T-helper 2 cell treated with Interferon-gamma antibody and Interleukin-4, amounts not matched to agents 5 μg/mL and 100 μg/mL, for 36 hours (primary cell): ENCODE results near the gene SQSTM1.

Experiments
- DNase-seq: peaks from one replicate; pipeline ENCODE4 v3.0.0; 2021; ENCODE audit warnings: low spot score
- H3K27ac Mint-ChIP-seq: one replicate; pipeline ENCODE4 v1.8.0; 2021; ENCODE audit warnings: mild to moderate bottlenecking, mixed read lengths
- H3K27me3 Mint-ChIP-seq: one replicate; pipeline ENCODE4 v1.8.0; 2021; ENCODE audit warnings: low read depth, mixed read lengths
- H3K36me3 Mint-ChIP-seq: one replicate; pipeline ENCODE4 v1.8.0; 2021; ENCODE audit warnings: low read depth, mixed read lengths
- H3K4me1 Mint-ChIP-seq: one replicate; pipeline ENCODE4 v1.8.0; 2021; ENCODE audit warnings: low read depth, mixed read lengths
- H3K4me3 Mint-ChIP-seq: one replicate; pipeline ENCODE4 v1.8.0; 2022; ENCODE audit warnings: mild to moderate bottlenecking, moderate library complexity, mixed read lengths
- H3K9me3 Mint-ChIP-seq: one replicate; pipeline ENCODE4 v1.8.0; 2021; ENCODE audit warnings: mixed read lengths

The SQSTM1 gene

DNA sequence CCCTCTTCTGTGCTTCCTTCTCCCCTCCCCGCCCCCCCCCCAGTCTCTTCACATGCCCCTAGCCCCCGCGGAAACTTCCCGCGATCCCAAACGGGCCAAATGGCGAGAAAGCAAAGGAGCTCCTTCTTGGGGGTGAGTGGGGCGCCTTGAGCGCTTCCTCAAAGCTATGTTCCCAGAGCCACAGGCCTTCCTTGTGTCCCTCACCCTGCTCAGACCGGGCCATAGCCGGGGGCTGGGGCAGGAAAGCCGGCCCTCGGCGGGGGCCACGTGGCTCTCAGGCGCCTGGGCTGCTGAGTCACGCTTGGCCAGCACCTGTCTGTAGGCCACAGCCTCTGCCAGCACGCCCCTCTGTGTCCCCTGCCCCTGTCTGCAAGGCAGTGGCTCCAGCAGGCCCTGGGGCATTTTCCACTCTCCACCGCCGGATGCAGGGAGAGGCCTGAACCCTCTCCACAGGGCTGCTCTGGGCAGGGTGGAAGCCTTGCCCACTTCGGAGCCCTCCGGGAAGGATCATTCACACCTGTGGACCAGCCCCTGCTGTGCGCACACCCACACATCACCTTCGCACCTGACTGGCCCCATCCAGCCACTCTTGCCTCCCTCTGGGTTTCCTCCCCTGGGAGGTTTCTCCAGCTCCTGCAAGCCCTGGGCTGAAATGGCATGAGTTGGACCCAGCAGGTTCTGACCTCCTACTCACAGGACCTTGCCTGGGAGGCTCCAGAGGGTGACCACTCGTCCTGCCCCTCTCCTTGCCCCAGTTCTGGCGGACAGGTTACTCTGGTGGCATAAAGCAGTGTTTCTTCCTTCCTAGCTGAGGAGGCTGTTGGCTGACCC, 1.2 kb upstream of the SQSTM1 start:
- Mint-ChIP-seq H3K27ac (peak overlapping the region; percentile 90), H3K9me3 (no peaks in the 10 kb centered on the region), H3K4me1 (peaks cover 29% of the 10 kb centered on the region), H3K4me3 (peak overlapping the region; percentile 67), H3K36me3 (peaks cover 24% of the 10 kb centered on the region), H3K27me3 (no peaks in the 10 kb centered on the region)
- DNase-seq = peak; percentile 53

DNA sequence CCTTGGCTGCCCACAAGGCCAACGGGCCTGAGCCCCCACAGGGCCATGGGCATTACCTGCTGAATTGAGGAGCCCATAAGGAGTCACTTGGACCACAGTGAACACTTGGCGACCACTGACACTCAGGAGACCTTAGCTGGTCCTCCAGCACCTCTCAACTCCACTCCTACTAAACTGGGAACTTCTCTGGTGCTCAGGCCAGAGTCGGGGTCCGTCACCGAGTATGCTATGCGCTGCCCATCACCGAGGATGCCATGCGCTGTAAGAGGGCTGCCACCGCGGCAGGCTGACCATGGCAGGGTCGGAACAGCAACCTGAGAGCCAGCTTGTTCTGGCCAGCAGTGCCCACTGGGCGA, 600 bp upstream of the SQSTM1 start:
- Mint-ChIP-seq H3K27me3 (no peaks in the 10 kb centered on the region), H3K4me3 (peak overlapping the region; percentile 67), H3K36me3 (peaks cover 30% of the 10 kb centered on the region), H3K4me1 (peaks cover 29% of the 10 kb centered on the region), H3K27ac (peak overlapping the region; percentile 90), H3K9me3 (no peaks in the 10 kb centered on the region)
- no peak for DNase-seq

DNA sequence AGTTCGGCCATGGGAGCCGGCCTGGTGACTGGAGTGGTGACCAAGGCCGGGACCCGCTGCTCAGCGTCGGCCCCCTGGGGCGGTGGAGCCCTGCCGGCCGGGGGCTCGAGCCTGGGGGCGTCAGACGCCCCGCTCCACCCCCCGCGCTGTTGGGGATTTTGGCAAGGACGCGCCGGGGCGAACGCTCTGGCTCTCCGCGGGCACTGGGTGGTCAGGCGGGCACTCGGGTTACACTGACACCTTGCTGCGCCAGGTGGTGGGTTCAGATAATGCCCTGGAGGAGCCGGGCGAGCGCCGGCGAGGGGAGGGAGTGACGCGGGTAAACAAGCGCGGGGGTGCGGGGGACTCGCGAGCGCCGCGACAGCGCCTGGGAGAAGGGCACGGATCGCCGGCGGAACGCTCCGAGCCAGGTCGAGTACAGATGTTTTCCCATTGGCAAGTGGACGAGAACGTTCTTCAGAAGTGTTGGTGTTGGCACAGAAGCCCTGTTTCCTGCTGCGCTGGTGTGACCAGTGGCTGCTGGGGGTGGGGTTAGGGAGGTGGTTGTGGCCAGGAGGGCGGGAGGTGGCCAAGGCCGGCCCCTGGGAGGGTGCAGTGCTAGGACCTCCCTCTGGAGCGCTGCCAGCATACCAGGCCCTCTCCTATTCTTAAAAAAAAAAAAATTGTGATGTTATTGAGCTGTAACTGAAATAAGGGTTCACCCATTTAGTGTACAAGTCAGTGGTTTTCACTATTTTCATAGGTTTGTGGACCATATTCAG, 773 bp downstream of the SQSTM1 start:
- Mint-ChIP-seq H3K9me3 (no peaks in the 10 kb centered on the region), H3K4me1 (peaks cover 27% of the 10 kb centered on the region), H3K27ac (peak overlapping the region; percentile 96), H3K27me3 (no peaks in the 10 kb centered on the region), H3K4me3 (peak overlapping the region; percentile 94), H3K36me3 (peaks cover 36% of the 10 kb centered on the region)
- DNase-seq = peak; percentile 82

DNA sequence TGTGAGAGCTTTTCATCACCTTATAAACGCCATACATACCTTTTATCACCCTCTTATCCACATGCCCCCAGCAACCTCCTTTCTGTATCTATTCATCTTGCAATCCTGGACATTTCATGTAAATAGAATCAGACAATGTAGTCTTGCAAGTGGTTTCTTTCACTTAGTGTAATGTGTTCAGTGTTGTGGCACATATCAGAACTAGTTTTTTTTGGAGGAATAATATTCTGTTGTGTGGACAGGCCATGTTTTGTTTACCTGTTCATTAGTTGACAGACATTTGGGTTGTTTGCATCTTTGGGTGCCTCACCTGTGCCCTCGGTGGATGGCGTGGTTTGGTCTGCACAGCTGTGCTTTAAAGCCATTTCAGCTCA, 1.3 kb downstream of the SQSTM1 start:
- Mint-ChIP-seq H3K27me3 (no peaks in the 10 kb centered on the region), H3K4me1 (peaks cover 29% of the 10 kb centered on the region), H3K27ac (peak overlapping the region; percentile 96), H3K36me3 (peaks cover 41% of the 10 kb centered on the region), H3K4me3 (peak overlapping the region; percentile 94), H3K9me3 (no peaks in the 10 kb centered on the region)
- no peak for DNase-seq

DNA sequence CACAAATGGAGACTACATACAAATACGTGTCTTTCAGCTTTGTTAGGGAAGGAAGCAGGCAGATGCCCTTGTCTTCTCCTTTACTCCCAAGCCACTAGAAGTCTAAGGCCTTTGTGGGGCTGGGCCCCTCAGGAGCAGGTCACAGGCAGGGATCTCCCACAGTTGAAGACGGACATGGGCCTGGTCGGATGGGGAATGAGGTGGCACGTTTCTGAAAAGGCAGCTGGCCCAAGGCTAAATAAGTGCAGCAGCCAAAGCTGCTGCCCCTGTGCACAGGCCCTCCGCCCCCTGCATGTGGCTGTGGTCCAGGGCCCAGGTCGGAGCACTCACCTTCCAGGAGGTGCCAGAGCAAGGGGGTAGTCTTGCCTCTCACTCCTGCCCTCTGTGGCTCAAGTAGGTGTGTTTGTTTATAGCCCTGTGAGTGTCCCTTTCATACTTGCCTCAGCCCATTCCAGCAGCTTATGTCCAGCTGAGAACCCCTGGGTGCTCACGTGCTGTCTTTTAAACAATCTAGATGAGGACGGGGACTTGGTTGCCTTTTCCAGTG, 1.8 kb downstream of the SQSTM1 start:
- peaks cover 29% of the 10 kb centered on the region for H3K4me1 Mint-ChIP-seq
- H3K27ac Mint-ChIP-seq = peak overlapping the region; percentile 3
- H3K9me3 Mint-ChIP-seq = no peaks in the 10 kb centered on the region
- H3K27me3 Mint-ChIP-seq = no peaks in the 10 kb centered on the region
- H3K4me3 Mint-ChIP-seq = peak overlapping the region; percentile 94
- DNase-seq = no peak
- H3K36me3 Mint-ChIP-seq = peaks cover 43% of the 10 kb centered on the region

DNA sequence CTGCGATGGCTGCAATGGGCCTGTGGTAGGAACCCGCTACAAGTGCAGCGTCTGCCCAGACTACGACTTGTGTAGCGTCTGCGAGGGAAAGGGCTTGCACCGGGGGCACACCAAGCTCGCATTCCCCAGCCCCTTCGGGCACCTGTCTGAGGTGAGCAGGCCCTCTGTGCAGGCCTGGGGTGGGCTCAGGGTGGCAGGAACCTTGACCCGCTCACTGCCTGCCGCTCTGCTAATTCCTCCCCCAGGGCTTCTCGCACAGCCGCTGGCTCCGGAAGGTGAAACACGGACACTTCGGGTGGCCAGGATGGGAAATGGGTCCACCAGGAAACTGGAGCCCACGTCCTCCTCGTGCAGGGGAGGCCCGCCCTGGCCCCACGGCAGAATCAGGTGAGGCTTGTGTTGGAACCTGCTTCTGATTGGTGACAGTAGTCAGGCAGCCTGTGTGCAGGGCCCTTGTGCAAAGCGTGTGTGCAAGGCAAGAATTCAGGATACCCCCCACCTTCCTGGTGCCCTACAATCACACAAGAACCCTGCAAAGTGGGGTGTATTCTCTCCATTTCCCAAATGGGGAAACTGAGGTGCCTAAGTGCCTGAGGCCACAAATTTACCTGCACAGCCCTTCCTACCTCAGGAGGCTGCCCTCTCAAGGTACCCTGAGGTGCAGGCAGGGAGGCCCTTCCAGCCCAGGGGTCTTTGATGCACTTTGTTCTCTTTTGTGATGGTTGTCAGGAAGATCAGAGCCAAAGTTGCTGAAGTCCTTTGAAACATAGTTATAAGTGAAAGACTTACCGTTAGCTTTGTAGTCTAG, 3.4 kb downstream of the SQSTM1 start:
- no peaks in the 10 kb centered on the region for H3K9me3 Mint-ChIP-seq
- no peak for DNase-seq
- H3K4me3 Mint-ChIP-seq = no peak overlapping the region
- H3K27me3 Mint-ChIP-seq = no peaks in the 10 kb centered on the region
- H3K36me3 Mint-ChIP-seq = peaks cover 56% of the 10 kb centered on the region
- peaks cover 27% of the 10 kb centered on the region for H3K4me1 Mint-ChIP-seq
- H3K27ac Mint-ChIP-seq = no peak overlapping the region

DNA sequence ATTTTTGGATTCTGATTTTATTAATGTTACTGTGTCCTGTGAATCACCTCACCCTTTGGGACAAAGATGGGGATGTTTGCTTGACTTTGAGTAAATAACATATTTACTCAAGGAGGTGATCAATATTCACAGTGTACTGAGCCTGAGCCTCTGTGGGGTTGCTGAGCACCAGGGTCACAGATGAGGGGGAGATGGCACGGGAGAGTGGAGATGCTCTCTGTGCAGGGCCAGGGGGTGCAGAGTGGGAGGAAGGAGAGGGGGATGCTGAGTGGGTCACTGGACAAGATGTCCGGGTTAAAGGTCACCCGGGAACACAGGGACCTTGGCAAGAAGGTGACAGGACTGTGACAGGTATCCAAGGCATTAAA, 4.0 kb downstream of the SQSTM1 start:
- no peak overlapping the region for H3K4me3 Mint-ChIP-seq
- H3K36me3 Mint-ChIP-seq = peaks cover 61% of the 10 kb centered on the region

DNA sequence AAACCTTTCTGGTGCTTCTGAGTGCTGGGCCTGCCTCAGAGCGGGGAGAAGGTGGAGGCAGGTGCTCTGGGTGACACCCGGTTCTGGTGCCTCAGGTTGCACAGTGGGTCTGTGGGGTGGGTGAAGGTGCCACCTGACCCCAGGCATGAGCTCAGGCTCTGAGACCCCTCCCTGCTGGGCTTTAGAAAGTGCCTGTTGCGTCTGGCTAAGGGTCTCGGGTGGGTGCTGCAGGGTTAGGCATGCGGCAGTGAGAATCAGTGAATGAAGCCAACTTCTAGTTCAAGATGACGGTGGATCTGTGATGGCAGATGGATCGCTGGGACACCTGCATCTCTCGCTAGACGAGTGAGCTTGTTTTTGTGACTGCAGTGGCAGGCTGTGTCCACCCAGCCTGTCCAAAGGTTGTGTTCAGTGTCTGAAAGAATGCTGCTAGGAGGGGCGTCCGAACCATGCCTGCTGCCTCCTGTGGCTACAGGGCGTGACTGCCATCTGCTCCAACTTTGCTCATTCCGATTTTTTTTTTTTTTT, 5.0 kb downstream of the SQSTM1 start:
- peaks cover 66% of the 10 kb centered on the region for H3K36me3 Mint-ChIP-seq
- H3K27ac Mint-ChIP-seq = no peak overlapping the region
- H3K4me3 Mint-ChIP-seq = no peak overlapping the region
- peaks cover 20% of the 10 kb centered on the region for H3K4me1 Mint-ChIP-seq
- no peaks in the 10 kb centered on the region for H3K9me3 Mint-ChIP-seq
- DNase-seq = no peak
- H3K27me3 Mint-ChIP-seq = no peaks in the 10 kb centered on the region

More for the DNA sequence above, 4.0 kb downstream of the SQSTM1 start:
- DNase-seq = no peak
- no peaks in the 10 kb centered on the region for H3K27me3 Mint-ChIP-seq
- H3K4me1 Mint-ChIP-seq = peaks cover 25% of the 10 kb centered on the region
- H3K9me3 Mint-ChIP-seq = no peaks in the 10 kb centered on the region
- H3K27ac Mint-ChIP-seq = no peak overlapping the region

DNA sequence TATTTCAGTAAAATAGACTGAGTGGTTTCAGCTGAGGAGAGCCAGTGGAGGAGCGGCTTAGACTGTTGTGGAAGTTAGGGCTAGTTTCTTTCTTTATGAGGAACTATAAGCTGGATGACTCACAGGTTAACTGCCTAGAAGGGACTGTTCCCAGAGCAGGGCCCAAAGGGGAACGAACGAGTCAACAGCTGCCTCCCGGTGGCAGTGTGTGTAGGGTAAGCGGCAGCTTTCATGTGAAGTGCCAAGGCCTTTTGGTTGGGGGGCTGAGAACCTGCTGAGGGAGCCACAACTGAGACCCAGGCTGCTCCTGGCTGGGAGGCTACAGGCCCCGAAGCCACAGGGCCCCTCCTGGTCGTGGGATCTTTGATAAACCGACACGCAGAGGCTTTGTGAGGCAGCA, 7.0 kb downstream of the SQSTM1 start:
- H3K4me3 Mint-ChIP-seq = no peak overlapping the region
- peaks cover 9% of the 10 kb centered on the region for H3K4me1 Mint-ChIP-seq
- H3K27me3 Mint-ChIP-seq = no peaks in the 10 kb centered on the region
- H3K9me3 Mint-ChIP-seq = no peaks in the 10 kb centered on the region
- DNase-seq = peak; percentile 56
- H3K36me3 Mint-ChIP-seq = peaks cover 67% of the 10 kb centered on the region
- no peak overlapping the region for H3K27ac Mint-ChIP-seq

DNA sequence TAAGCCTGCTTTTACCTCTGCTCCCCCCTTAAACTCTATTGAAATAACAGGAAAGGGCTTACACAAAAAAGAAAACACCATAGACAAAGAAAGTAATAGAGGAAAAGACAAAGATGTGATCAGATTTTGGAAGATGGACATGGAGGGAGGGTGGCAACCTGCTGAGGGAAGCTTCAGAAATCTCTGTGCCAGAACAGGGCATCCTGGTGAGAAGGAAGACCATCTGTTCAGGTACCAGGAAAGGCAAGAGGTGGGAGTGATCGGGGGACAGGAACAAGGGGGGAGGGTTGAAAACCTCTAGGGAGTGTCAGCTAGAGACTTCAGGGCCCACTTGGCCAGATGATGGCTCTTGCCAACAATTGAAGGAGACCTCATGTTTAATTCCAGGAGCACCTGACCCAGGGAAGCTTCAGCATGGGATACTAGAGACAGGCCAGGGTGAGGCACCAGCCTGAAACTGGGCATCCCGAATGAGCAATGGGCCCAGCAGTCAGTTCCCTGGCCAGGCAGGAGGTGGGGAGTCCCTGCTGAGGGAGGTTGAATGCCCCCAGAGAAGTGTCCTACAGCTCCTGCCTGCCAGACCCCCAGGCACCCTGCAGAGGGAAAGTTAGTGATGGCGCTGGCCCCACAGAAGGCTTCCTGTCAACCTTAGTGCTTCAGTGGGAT, 8.2 kb downstream of the SQSTM1 start:
- Mint-ChIP-seq H3K4me1 (peaks cover 6% of the 10 kb centered on the region), H3K4me3 (no peak overlapping the region), H3K27me3 (no peaks in the 10 kb centered on the region), H3K36me3 (peaks cover 71% of the 10 kb centered on the region), H3K27ac (peak overlapping the region; percentile 83), H3K9me3 (no peaks in the 10 kb centered on the region)
- DNase-seq = no peak

DNA sequence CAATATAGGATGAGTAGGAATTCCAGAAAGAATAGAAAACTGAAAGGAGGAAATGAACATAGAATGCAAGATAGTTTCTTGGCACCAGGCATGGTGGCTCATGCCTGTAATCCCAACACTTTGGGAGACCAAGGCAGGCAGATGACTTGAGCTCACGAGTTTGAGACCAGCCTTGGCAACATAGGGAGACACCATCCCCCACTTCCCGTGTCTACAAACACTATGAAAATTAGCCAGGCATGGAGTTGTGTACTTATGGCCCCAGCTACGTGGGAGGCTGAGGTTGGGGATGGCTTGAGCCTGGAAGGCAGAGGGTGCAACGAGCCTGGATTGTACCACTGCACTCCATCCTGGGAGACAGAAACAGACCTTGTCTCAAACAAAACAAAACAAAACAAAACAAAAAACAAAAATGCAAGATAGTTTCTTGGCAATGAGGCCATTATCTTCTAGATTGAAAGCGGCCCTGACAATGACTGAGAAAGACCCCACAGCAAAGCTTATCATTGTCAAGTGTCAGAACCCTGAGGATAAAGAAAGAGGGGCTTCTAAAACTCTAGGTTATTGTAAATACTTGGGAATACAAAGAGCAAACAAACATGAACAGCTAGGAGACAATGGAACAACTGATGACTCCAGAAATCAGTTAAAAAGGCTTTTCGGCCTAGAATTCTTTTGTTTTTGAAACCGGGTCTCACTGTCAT, 9.2 kb downstream of the SQSTM1 start:
- Mint-ChIP-seq H3K36me3 (peaks cover 66% of the 10 kb centered on the region), H3K27ac (no peak overlapping the region), H3K27me3 (no peaks in the 10 kb centered on the region), H3K4me3 (no peak overlapping the region), H3K9me3 (no peaks in the 10 kb centered on the region), H3K4me1 (peaks cover 5% of the 10 kb centered on the region)
- DNase-seq = no peak

DNA sequence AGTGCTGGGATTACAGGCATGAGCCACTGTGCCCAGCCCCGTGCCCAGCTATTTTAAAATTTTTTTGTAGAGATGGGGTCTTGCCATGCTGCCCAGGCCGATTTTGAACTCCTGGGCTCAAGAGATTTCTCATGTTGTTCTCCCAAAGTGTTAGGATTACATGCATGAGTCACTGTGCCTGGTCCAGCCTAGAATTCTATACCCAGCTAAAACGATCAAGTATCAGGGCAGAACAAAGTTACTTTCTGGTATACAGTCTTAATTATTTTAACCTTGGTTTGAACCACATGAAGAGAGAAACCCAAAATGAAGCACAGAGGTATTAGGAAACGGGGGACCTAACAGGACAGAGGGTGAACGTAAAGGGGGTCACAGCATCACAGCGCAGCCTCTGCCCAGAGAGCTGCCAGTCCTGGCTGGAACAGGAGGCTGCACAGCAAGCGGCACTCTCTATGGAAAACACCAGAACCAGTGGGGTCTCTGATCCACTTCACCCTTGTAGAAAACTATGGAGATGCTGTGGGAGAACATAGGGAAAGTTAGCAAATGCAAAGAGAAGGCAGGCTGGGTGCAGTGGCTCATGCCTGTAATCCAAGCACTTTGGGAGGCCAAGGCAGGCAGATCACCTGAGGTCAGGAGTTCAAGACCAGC, 10.2 kb downstream of the SQSTM1 start:
- no peaks in the 10 kb centered on the region for H3K9me3 Mint-ChIP-seq
- no peak overlapping the region for H3K4me3 Mint-ChIP-seq
- H3K27ac Mint-ChIP-seq = no peak overlapping the region
- no peaks in the 10 kb centered on the region for H3K27me3 Mint-ChIP-seq
- DNase-seq = no peak
- H3K36me3 Mint-ChIP-seq = peaks cover 63% of the 10 kb centered on the region
- peaks cover 6% of the 10 kb centered on the region for H3K4me1 Mint-ChIP-seq
